ENCODE data around the gene SLC25A18.
"Not testable (repeated sequence)": the region's sequence is repeated elsewhere in the genome, so short reads cannot be mapped to it uniquely, and the experiment has no call there.

Gene SLC25A18

DNA sequence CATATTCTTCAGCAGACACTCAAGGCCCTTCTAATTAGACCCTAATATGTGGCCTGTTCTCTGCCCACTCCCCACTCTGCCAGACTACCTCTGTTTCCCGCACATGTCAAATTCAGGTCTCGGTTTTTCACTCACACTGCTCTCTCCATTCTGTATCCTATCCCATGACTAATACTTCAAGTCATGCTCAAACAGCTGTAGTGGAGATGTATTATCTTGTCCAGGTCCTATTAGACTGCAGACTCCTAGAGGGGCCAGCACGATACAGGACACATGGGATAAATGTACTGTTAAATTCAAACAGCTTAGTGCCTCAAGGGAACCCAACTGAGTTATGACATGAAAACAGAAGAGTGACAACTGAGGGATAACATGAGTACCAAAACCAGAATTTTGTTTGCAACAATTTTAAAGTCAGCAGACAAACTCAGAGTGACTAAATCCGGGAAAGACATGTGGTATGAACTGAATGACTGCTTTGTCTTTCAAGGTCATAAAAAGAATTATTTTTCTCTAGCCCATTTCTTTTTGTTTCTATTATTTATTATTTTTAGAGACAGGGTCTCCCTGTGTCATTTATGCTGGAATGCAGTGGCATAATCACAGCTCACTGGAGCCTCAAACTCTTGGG is 44.7 kb downstream of the SLC25A18 start:
- no peak for DNase-seq (ENCODE audit: low read depth in 2 of 2)

DNA sequence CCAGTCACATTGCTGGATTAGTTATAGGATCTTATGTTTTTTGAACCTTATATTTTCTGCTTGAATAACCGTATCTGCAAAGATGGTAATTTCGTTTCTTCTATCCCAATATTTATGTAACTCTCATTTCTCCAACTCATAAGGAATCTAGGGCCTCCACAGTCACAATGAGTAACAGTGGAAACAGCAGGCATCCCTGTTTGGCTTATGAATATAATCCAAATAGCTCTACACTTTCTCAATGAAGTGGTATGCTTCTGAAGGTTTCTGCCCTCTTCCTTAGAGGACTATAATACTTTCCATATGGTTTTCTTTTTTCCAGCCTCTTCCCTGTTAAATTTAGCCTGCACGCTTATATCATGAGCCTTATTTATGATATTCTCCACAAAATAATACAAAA is 48.8 kb downstream of the SLC25A18 start:
- DNase-seq (ENCODE audit: low read depth in 2 of 2): no peak

DNA sequence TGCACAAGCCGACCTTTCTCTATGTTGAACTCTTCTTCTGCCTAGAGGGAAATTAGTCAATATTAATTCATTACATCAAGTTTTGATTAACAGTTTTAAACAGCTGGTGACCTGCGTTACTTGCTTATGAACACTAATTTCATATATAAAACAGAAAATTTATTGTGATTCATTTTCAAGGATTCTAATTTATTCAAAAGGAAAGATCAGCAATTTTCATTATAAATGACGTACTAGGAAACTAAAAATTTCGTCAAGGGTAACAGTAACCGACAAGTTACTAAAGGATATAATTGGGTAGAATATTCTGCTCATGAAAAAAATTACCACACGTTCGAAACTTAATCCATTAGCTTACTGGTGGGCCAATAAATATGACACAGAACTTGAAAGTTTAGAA is 50.0 kb downstream of the SLC25A18 start:
- DNase-seq (ENCODE audit: low read depth in 2 of 2): no peak

DNA sequence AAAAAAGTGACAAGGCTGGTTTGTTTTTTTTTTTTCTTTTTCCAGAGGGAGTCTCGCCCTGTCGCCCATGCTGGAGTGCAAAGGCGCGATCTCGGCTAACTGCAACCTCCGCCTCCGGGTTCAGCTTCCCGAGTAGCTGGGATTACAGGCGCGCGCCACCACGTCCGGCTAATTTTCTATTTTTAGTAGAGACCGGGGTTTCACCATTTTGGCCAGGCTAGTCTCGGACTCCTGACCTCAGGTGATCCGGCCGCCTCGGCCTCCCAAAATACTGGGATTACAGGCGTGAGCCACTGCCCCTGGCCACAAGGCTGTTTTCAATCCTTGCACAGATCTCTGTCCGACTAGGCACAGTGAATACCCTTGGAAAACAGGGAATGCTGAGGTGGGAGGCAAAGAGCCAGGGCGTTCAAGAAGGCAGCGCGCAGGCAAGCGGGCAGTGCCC is 64.7 kb downstream of the SLC25A18 start:
- DNase-seq (ENCODE audit: low read depth in 2 of 2): no peak

DNA sequence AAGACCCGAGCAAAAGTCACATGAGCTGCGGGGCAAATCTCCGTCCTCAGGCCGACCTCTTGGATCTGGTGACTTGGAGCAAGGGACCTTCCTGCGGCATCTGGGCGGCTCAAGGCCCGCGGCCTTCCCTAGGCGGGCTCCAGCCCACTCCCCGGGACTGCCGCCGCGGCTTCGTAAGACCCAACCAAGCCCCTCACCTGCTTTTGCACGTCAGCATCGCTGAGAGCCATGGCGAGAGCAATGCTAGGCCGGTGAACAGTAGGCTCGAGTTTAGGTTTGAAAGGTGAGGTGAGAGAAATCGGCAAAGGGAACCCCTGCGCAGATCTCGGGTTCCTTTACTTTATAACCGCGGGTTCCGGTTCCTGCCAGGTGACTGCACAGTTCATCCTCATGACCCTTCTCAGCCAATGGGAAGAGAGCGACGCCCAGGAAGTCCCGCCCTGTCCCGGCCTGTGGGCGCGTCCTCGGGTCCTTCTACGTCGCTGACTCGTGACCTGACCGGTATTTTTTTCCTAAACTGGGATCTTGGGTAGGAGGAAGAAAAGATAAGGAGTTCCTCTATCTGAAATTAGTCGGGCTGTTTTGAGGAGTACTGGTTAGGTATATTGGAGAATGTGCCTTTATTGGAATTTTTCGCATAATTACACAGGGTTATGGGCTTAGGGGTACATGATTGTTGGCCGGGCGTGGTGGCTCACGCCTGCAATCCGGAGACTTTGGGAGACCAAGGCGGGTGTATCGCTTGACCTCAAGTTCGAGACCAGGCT is 65.3 kb downstream of the SLC25A18 start, which contains the start of gene ATP6V1E1:
TSS of gene ATP6V1E1 (minus strand) at position 344 of the 767 bp plus-strand sequence. CDS start at position 230, 114 bp downstream.
- DNase-seq (ENCODE audit: low read depth in 2 of 2): peak; percentile 89 to 91

DNA sequence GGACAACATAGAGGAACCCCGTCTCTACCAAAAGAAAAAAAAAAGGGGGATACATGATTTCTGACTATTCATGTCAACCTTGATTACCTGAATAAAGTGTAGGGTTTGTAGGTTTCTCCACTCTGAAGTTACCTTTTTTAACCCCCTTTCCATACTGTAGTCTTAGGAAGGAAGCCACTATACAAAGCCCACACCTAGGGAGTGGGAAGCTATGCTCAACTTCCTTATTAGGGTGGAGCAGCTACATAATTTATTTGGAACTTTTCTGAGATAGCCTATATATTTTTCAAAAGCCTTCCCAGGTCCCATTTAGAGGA is 65.8 kb downstream of the SLC25A18 start:
- no peak for DNase-seq (ENCODE audit: low read depth in 2 of 2)

DNA sequence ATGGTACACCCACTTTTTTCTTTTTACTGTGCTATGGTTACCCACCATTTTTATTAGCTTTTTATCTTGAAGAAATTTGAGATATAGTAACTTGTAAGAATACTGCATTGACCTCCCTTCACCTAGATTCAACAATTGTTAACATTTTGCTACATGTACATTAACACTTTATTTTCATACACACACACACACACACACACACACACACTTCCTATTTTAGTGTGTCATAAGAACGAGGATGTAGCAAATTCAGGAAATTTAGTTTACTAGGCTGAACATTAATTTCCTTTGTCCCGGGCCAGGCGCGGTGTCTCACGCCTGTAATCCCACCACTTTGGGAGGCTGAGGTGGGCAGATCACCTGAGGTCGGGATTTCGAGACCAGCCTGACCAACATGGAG is 66.3 kb downstream of the SLC25A18 start:
- DNase-seq (ENCODE audit: low read depth in 2 of 2): no peak

DNA sequence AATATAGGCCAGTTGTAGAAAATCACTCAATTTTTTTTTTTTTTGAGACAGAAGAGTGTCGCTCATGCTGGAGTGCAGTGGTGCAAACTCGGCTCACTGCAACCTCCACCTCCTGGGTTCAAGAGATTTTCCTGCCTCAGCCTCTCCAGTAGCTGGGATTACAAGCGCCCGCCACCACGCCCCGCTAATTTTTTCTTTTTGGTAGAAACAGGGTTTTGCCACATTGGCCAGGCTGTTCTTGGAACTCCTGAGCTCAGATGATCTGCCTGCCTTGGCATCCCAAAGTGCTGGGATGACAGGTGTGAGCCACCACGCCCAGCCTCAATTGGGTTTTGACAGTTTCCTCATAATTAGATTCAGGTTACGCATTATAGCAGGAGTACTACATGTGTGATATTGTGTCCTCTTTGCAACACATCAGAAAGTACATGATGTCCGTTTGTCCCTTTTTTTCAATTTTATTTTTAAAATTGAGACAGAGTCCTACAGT is 67.8 kb downstream of the SLC25A18 start:
- DNase-seq (ENCODE audit: low read depth in 2 of 2): no peak

DNA sequence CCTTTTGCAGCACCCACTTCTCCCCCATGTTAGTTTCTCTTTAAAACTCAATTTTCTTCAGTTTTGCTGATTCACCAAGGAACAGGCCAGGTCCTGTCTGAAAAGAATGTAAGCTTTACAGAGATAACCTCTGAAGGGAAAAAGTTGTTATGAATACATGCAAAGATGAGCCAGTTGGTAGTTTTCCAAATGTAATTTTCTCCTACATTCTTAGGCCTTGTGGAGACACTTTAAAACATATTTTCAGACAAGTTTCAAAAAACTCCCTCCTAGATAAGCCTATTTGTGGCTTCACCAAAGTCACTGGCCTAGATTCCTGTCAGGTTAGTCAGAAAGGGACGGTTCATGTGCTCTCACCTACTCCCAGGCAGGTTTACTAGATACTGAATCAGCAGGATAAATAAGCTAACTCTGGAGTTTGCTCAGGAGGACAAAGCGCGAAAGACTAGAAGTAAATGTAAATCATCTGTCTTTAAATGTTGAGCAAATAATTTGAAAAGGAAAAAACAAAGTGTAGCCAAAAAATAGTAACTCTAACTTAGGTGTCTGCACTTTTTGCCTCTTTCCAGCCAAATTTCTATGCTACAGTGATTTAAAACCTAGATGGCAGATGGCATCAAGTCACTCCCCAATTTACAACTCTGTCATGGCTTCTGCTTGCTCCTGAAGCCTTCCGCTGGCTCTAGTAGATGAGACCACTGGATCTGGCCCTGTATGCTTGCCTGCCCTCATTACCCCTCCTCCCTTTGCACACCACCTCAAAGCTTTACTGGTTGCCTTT is 70.1 kb downstream of the SLC25A18 start:
- DNase-seq (ENCODE audit: low read depth in 2 of 2): no peak

DNA sequence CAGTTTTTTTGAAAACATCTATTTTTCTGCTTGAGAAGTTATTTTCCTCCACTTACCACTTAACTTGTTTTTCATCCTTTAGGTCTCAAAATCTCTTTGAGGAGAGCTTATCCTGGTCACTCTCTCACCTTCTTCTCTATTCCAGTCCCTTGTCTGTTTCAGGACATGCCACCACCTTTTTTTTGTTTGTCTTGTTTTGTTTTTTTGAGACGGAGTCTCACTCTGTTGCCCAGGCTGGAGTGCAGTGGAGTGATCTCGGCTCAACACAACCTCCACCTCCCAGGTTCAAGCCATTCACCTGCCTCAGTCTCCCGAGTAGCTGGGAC is 70.7 kb downstream of the SLC25A18 start:
- DNase-seq (ENCODE audit: low read depth in 2 of 2): no peak

DNA sequence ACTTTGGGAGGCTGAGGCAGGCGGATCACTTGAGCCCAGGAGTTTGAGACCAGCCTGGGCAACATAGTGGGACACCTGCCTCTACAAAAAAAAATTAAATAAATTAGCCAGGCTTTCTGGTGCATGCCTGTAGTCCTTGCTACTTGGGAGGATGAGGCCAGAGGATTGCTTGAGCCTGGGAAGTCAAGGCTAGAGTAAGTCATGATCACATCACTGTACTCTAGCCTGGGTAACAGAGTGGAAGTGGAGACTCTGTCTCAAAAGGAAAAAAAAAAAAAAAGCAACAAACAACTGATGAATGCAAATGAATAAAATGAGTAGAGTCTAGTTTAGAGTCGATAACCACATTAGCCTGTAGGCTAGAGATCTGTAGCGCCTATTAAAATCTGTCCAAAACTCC is 71.4 kb downstream of the SLC25A18 start:
- no peak for DNase-seq (ENCODE audit: low read depth in 2 of 2)

DNA sequence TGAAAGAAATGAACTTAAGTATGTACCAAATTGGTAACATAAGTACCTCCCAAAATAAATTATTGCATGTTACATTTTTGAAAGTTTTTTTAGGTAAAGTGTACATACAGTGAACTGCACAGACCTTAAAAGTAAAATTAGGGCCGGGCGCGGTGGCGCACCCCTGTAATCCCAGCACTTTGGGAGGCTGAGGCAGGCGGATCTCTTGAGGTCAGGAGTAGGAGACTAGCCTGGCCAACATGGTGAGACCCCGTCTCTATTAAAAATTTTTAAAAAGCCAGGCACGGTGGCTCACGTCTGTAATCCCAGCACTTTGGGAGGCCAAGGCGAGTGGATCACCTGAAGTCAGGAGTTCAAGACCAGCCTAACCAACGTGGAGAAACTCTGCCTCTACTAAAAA is 73.6 kb downstream of the SLC25A18 start:
- DNase-seq (ENCODE audit: low read depth in 2 of 2): not testable (repeated sequence)

DNA sequence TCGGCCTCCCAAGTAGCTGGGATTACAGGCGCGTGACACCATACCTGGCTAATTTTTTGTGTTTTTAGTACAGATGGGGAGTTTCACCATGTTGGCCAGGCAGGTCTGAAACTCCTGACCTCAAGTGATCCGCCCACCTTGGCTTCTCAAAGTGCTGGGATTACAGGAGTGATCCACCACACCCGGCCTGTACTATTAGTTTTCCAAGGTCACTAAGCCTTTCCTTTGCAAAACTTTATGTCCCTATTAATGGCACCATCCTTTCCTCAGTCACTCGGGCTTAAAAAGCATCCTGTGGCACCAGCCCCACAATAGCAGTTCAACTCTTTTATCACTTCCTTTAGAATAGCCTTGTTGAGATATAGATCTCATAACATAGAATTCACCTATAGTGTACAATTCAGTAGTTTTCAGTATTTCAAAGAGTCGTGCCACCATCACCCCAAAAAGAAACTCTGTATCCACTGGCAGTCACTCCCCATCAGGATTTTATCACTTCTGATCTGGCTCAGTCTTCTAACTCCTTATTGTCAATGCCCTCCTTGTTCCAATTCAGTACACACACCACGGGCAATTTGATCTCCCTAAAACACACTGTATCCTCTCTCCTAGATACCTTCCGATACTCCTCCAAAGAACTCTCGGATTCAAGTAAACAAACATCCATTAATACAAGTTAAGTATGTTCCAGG is 74.3 kb downstream of the SLC25A18 start:
- DNase-seq (ENCODE audit: low read depth in 2 of 2): no peak

DNA sequence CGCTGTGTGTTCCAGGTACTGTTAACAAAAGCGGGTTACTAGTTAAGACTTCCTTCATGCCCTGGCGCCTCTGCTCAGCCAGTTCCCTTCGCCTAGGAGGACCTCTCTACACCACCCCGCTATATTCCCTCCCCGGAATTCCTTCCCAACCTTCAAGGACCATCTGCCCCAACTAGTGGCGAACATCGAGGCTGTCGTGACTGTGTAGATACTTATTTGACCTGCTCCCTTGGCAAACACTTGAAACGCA is 74.8 kb downstream of the SLC25A18 start:
- no peak for DNase-seq (ENCODE audit: low read depth in 2 of 2)

DNA sequence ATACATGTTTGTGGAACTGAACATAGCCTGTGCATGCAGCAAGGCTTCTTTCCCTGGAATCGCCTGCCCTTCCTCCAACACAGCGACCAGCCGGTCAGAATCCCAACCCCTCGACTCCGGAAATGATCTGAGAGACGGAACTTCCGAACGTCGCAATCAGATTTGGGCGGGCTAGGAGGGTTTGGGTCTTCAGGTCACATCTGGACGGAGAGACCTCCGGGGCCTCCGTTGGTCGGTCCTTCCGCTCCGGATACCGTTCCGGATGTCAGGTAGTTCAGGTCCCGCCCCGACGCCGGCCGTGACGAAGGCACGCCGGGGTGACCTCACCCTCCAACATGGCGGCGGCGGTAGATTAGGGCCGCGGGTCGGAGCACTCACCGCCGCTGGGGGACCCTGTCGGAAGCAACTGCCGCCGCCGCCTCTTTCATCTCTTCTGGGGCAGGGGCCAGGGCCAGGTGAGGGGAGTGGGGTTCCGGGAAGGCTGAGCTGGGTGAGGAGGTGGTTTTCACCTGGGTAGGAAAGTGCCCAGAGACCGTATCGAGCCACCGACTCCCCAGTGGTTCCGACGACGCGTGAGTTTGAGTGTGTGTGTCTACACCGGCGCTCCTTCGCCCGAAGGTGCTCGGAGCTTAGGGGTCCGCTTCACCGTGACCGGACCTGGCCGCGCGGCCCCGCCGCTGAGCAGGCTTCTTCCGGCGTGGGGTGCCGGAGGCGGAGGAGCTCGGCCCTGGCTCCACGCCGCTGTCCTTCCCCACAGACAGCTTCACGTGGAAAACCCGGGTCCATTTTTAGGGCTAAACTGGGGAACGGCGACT is 75.3 kb downstream of the SLC25A18 start, which contains the start of gene BCL2L13:
TSS of gene BCL2L13 (plus strand) at position 326 of the 815 bp plus-strand sequence. CDS start 16,955 bp downstream, outside the sequence.
- DNase-seq (ENCODE audit: low read depth in 2 of 2): peak; percentile 84 to 85

DNA sequence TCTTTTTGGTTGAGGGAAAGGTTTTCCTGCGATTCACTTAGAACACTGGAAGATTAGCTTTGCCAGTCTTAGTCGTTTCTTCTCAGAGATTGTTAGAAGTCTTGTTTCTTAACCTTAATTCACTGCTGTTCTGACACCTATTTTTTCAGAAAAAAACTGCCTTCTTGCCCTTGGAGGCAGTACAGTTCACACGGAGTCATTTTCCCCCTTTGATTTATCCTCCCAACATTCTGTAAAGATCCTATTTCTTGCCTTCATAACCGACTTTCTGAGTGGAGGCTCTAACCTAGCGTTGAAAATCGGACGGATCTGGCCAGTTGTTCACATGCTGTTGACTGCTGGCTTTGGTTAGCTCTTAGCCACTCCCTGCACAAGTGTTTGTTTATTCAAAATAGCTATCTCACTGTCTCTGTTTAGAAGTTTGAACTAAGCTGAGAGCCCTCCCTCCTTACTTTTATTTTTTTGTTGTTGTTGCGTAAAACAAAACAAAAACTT is 76.0 kb downstream of the SLC25A18 start:
- DNase-seq (ENCODE audit: low read depth in 2 of 2): no peak
